Measurements from ENCODE around the gene FBXO41. TPM values are rescaled to one million over a fixed set of nuclear protein-coding genes. Genes with fewer than 3 reads are reported as not detected.

Gene FBXO41
- total RNA-seq, 1 donor = 1.3 TPM

- no peak for DNase-seq (ENCODE audit: low read depth)
- H3K4me3 ChIP-seq (ENCODE audit: low read depth, low read length) = no peak overlapping the region
- TF ChIP-seq, protein P1, sequence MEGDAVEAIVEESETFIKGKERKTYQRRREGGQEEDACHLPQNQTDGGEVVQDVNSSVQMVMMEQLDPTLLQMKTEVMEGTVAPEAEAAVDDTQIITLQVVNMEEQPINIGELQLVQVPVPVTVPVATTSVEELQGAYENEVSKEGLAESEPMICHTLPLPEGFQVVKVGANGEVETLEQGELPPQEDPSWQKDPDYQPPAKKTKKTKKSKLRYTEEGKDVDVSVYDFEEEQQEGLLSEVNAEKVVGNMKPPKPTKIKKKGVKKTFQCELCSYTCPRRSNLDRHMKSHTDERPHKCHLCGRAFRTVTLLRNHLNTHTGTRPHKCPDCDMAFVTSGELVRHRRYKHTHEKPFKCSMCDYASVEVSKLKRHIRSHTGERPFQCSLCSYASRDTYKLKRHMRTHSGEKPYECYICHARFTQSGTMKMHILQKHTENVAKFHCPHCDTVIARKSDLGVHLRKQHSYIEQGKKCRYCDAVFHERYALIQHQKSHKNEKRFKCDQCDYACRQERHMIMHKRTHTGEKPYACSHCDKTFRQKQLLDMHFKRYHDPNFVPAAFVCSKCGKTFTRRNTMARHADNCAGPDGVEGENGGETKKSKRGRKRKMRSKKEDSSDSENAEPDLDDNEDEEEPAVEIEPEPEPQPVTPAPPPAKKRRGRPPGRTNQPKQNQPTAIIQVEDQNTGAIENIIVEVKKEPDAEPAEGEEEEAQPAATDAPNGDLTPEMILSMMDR (IDR thresholded peaks at IDR 0.05; ENCODE audit: insufficient read depth, low read depth, low read length) = no peak
These were observed 4.4 kb downstream of the FBXO41 start for GRCh38 chr2:73279852-73280251.

DNA sequence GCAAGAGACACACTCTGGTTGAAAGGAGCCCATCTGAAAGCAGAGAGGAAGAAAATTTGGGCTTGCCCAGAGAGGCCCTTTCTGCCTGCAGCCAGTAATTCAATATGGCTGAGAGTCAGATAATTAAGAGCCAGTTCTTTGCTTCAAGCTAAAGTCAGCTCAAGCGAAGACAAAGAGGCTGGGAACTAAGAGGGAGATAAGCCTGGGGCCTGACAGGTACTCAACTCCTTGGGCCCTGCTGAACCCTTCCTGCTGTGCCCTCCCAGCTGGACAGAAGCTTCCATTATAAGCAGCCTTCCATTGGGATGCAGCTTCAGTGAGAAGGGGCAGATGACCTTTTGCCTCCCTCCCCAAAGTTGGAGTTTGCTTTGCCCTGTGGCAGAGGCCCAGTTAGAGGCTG is 12.0 kb downstream of the FBXO41 start:
- TF ChIP-seq, protein P1 (IDR thresholded peaks at IDR 0.05; ENCODE audit: insufficient read depth, low read depth, low read length) = no peak
- H3K4me3 ChIP-seq (ENCODE audit: low read depth, low read length) = no peak overlapping the region
- DNase-seq (ENCODE audit: low read depth) = no peak

GRCh38 chr2:73269686-73270465 is 14.4 kb downstream of the FBXO41 start:
- no peak for DNase-seq (ENCODE audit: low read depth)
- H3K4me3 ChIP-seq (ENCODE audit: low read depth, low read length) = no peak overlapping the region
- TF ChIP-seq, protein P1 (IDR thresholded peaks at IDR 0.05; ENCODE audit: insufficient read depth, low read depth, low read length) = no peak

DNA sequence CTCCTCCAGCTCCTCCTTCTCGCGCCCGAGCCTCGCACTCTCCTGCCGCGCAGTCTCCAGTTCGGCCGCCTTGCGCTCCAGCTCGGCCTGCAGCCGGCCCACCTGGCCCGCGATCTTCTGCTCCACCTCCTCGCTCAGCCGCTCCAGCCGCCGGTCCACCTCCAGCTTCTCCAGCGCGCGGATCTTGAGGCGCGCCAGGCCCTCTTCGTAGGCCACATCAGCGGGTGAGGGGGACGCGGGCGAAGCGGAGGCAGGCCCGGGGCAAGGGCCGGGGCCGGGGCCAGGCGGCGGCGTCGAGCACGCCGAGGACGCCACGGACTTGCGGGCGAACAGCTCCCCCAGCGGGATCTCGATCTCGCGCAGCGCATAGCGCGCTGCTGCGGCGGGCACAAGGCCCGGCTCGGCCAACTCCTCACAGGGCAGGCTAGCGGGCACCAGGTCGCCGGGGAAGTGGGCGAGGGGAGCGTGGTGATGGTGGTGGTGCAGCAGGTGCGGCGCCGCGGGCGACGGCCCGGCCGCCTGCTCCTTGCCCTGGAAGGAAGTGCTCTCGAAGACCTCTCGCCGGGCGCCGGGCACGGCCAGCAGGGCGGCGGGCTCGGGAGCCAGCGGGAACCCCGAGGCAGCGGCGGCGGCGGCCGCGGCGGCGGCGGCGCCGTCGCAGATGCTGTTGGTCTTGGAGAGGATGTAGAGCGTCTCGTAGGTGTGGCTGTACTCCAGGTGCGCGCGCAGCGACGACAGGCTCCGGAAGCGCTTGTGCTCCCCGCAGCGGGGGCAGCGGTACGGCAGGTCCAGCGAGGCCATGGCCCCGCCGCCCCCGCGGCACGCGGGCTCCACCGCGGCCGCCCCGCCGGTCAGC is 15.2 kb downstream of the FBXO41 start:
- TF ChIP-seq, protein P1 (IDR thresholded peaks at IDR 0.05; ENCODE audit: insufficient read depth, low read depth, low read length) = no peak
- no peak for DNase-seq (ENCODE audit: low read depth)
- no peak overlapping the region for H3K4me3 ChIP-seq (ENCODE audit: low read depth, low read length)

DNA sequence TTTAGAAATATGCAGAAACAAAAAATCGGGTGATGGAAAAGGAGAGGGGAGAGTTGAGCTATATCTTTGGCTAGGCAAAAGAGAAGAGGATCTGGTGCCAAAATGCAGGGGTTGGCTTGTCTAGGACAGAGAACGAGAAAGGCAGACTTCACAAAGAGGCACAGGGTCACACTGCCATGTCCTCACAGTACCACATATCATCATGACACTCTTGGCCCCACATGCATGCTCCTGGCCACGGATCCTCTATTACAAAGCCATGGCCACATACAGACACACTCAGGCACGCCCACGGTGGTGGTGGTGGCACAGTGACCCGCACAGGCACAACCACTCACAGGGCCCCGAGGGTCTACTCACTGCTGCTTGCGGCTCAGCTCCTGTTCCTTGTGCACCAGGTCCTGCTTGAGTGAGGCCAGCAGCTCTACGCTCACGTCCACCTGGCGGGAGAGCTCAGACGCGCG is 15.9 kb downstream of the FBXO41 start:
- TF ChIP-seq, protein P1 (IDR thresholded peaks at IDR 0.05; ENCODE audit: insufficient read depth, low read depth, low read length) = no peak
- no peak for DNase-seq (ENCODE audit: low read depth)
- no peak overlapping the region for H3K4me3 ChIP-seq (ENCODE audit: low read depth, low read length)

DNA sequence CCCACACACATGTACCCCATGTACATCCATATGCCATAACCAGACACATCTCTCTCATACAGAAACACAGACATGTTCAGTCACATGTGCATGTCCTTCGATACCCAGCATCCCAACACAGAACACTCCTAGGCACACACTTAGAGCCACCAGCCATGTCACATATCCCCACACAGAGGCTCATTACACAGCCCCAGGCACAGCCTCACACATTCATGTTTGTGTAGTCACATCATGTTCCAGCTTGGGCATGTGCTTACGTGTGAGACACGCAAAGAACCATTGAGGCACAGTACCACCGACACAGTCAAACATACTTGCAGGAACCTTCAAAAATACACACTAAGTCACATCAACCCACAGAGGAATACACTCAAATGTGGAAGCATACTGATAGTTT is 17.3 kb downstream of the FBXO41 start:
- no peak overlapping the region for H3K4me3 ChIP-seq (ENCODE audit: low read depth, low read length)
- DNase-seq (ENCODE audit: low read depth) = no peak
- TF ChIP-seq, protein P1 (IDR thresholded peaks at IDR 0.05; ENCODE audit: insufficient read depth, low read depth, low read length) = no peak
